BJ (cell line): ENCODE measurements around the gene GRIK1. TPM values are rescaled to one million over a fixed set of nuclear protein-coding genes. Genes with fewer than 3 reads are reported as not detected.

Experiments used
- CTCF ChIA-PET: fragments of 350-600 bp; formaldehyde crosslinking; extraction: SDS; loops from one replicate; lab custom pipeline; 2021; ENCODE audit warnings: antibody characterized with exemption, inconsistent platforms; lab: Yijun Ruan, JAX
- POLR2A ChIA-PET: fragments of 300-600 bp; sonication (Branson Sonifier 250); formaldehyde crosslinking; extraction: SDS; loops from one replicate; lab custom pipeline; 2021; ENCODE audit warnings: antibody characterized with exemption; lab: Charles Lee
- DNase-seq: peaks from one replicate; pipeline ENCODE4 v3.0.0-alpha.2; 2011; ENCODE audit warnings: low read depth
- H3K27me3 ChIP-seq: 2 replicates; pipeline ENCODE4 v1.6.0; 2011; ENCODE audit warnings: low read length; ENCODE audit not compliant: control insufficient read depth, insufficient read depth
- H3K36me3 ChIP-seq: 2 replicates; pipeline ENCODE4 v1.5.1; 2011; ENCODE audit warnings: low read length; ENCODE audit not compliant: control insufficient read depth, insufficient read depth
- H3K4me3 ChIP-seq: 2 replicates; pipeline ENCODE4 v1.5.1; 2011; ENCODE audit warnings: low read depth, mild to moderate bottlenecking, control low read depth, low read length
- CTCF ChIP-seq: IDR thresholded peaks from 2 replicates; pipeline ENCODE4 v1.5.1; 2011; ENCODE audit warnings: low read depth, mild to moderate bottlenecking, control low read depth, inconsistent platforms, low read length, moderate library complexity; ENCODE audit not compliant: insufficient read depth
- polyA plus RNA-seq: library from polyadenylated mRNA; depleted of rRNA; stranded (reverse); fragments of >200 nt; gene quantifications from 2 replicates; pipeline ENCODE4 v1.2.3, GENCODE V29; 2011

The GRIK1 gene
- polyA plus RNA-seq, 1 experiment: 0.04 TPM

- POLR2A ChIA-PET: no interaction called here
- CTCF ChIA-PET: no interaction called here
- no peak for TF ChIP-seq CTCF
- no peak overlapping the region for H3K4me3 ChIP-seq
- no peak for DNase-seq
- no peaks in the 10 kb centered on the region for H3K27me3 ChIP-seq
- H3K36me3 ChIP-seq: no peaks in the 10 kb centered on the region
Measured at GRCh38 chr21:29951911-29952310, 12.1 kb upstream of the GRIK1 start.

GRCh38 chr21:29949991-29950390 is 10.2 kb upstream of the GRIK1 start:
- DNase-seq: no peak
- ChIA-PET CTCF (no interaction called here), POLR2A (no interaction called here)
- TF ChIP-seq CTCF: no peak
- Histone ChIP-seq H3K36me3 (no peaks in the 10 kb centered on the region), H3K27me3 (no peaks in the 10 kb centered on the region), H3K4me3 (no peak overlapping the region)

GRCh38 chr21:29947119-29947518 is 7.3 kb upstream of the GRIK1 start:
- ChIA-PET POLR2A (no interaction called here), CTCF (interaction anchor here (1.3 kb wide), 1 partner anchor 11 kb away, joined by 3 read pairs; no protein-coding TSS in a partner anchor)
- Histone ChIP-seq H3K27me3 (no peaks in the 10 kb centered on the region), H3K4me3 (no peak overlapping the region), H3K36me3 (no peaks in the 10 kb centered on the region)
- DNase-seq: no peak
- TF ChIP-seq CTCF: no peak

- Histone ChIP-seq H3K36me3 (no peaks in the 10 kb centered on the region), H3K4me3 (no peak overlapping the region), H3K27me3 (peaks cover 7% of the 10 kb centered on the region)
- ChIA-PET CTCF (no interaction called here), POLR2A (no interaction called here)
- no peak for DNase-seq
- no peak for TF ChIP-seq CTCF
Measured at GRCh38 chr21:29943885-29944284, 4.1 kb upstream of the GRIK1 start.

- Histone ChIP-seq H3K27me3 (peaks cover 14% of the 10 kb centered on the region), H3K4me3 (no peak overlapping the region), H3K36me3 (no peaks in the 10 kb centered on the region)
- POLR2A ChIA-PET: no interaction called here
- no peak for DNase-seq
- no peak for TF ChIP-seq CTCF
- CTCF ChIA-PET: no interaction called here
Measured at GRCh38 chr21:29942034-29942433, 2.2 kb upstream of the GRIK1 start.
